ENCODE data around the gene ANO9.

GRCh38 chr11:424232-424631 is 17.6 kb downstream of the ANO9 start:
- TF ChIP-seq CTCF (conservative IDR thresholded peaks at IDR 0.05; ENCODE audit: low read depth, low read length) (no peak), EZH2 (IDR thresholded peaks at IDR 0.05; ENCODE audit: borderline replicate concordance, low read depth, low read length, poor library complexity, severe bottlenecking) (no peak)
